ENCODE data around the gene TIAM2. TPM values are rescaled to one million over a fixed set of nuclear protein-coding genes. Genes with fewer than 3 reads are reported as not detected.

The TIAM2 gene
- total and polyA plus RNA-seq, 10 of the 15 experiments (the other 5 are each of a cell fraction or from before 2014, with no cell fraction given): 1.1 to 10.5 (median 2.3) TPM

DNA sequence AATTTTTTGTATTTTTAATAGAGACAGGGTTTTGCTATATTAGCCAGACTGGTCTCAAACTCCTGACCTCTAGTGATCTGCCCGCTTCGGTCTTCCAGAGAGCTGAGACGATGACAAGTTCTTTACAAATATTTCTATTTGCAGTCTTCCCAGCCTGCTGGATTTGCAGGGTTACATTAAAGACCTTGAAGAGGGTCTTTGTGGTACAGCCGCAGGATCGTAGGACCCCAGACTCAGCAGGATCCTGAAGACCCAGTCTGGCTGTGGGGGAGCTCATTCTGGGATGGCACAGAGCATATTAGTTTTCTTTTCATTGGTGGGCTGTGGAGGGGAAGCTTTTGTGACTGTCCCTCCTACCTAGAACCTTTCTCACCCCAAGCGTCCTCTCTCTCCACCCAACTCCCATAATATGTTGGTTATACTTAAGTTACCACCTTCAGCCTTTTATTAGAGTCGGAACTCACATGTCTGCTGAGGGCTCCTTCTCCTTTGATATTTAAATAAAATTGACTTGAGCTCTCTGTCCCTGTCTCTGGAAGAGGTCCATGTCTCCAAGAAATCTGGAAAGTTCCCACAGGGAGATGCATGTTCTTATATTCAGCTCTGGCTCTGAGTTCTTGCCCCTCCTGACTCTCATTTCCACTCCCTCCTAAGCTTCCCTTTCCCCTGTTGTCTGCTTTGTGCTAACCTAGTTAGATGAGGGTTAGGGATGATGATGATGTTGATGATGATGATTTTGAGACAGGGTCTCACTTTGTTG is 72.0 kb downstream of the TIAM2 start:
- no peaks in the 10 kb centered on the region for H3K27me3 ChIP-seq (replicated peaks in 1 of 2; ENCODE audit: control insufficient read depth in 2 of 2, insufficient read depth in 2 of 2, low read length in 1 of 2)
- 52% methylated on average over 7 of the region's 7 CpGs for WGBS (ENCODE audit: insufficient coverage, insufficient replicate concordance, low lambda C conversion rate, missing lambda C conversion rate)
- ChIA-PET SMC1A (ENCODE audit: uncharacterized antibody, unreplicated experiment) (no interaction called here), CTCF (no interaction called here), RAD21 (ENCODE audit: unreplicated experiment) (no interaction called here), POLR2A (no interaction called here)
- ATAC-seq (no peak), FAIRE-seq (no peak), DNase-seq (ENCODE audit: low read depth, low spot score) (no peak)
- H3K79me2 ChIP-seq (ENCODE audit: control insufficient read depth, insufficient read depth, low read length): no peaks in the 10 kb centered on the region
- TF ChIP-seq KAT2A (conservative IDR thresholded peaks at IDR 0.05; ENCODE audit: control insufficient read depth, low read depth, low read length) (no peak), ESRRA (IDR thresholded peaks at IDR 0.05; ENCODE audit: low read length) (no peak), PAX5 (IDR thresholded peaks at IDR 0.05; ENCODE audit: borderline replicate concordance, low read depth, low read length) (no peak)
- no peaks in the 10 kb centered on the region for H3K9me3 ChIP-seq (replicated peaks; ENCODE audit: control insufficient read depth, insufficient read depth, low read length)
- H3K4me1 ChIP-seq (ENCODE audit: control insufficient read depth, insufficient read depth, low read length): no peaks in the 10 kb centered on the region
- intact Hi-C loops (cut with micrococcal nuclease; ENCODE audit: unreplicated experiment) (no loop called here), in situ Hi-C loops (cut with MboI) (no loop called here)
- no peak overlapping the region for H2AFZ ChIP-seq (ENCODE audit: control insufficient read depth, low read depth, low read length)
- H3K27ac ChIP-seq (ENCODE audit: control insufficient read depth, insufficient read depth): no peak overlapping the region
- H3K9ac ChIP-seq (ENCODE audit: control insufficient read depth, insufficient read depth, low read length): no peak overlapping the region
- no peak overlapping the region for H3K4me2 ChIP-seq (ENCODE audit: control insufficient read depth, insufficient read depth)
- no peaks in the 10 kb centered on the region for H4K20me1 ChIP-seq (ENCODE audit: control insufficient read depth, insufficient read depth)
- H3K4me3 ChIP-seq: no peak overlapping the region
- no peaks in the 10 kb centered on the region for H3K36me3 ChIP-seq (ENCODE audit: control insufficient read depth in 2 of 2, insufficient read depth in 2 of 2, low read length in 1 of 2)
- BruUV-seq (replicated peaks): no TSS peak

DNA sequence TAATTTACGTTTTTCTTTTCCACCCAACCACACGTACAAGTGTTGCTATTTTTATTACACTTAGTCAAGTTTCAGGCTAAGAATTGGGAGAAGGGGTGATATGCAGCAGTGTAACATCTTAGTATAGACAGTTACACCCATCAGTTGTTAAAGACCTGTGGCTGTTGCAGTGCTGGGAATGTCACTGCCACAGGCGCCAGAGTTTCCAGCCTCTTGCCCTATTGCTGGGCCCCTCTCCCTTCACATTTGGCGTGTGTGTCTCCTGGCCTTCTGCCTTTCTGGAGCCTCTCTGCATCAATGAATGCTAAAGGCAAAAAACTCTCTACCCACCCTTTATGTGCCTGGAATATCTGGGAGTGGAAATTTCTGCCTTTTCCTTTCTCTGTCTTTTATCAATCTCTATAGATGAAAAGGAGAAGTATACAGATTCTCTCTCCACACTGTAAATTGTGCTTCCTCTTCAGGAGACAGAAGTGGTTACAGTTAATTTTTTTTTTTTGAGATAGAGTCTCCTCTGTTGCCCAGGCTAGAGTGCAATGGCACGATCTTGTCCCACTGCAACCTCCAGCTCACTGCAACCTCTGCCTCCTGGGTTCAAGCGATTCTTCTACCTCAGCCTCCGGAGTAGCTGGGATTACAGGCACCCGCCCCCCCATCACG is 73.0 kb downstream of the TIAM2 start:
- Histone ChIP-seq H3K27me3 (replicated peaks in 1 of 2; ENCODE audit: control insufficient read depth in 2 of 2, insufficient read depth in 2 of 2, low read length in 1 of 2) (no peaks in the 10 kb centered on the region), H3K4me3 (no peak overlapping the region), H3K27ac (ENCODE audit: control insufficient read depth, insufficient read depth) (no peak overlapping the region), H4K20me1 (ENCODE audit: control insufficient read depth, insufficient read depth) (no peaks in the 10 kb centered on the region), H3K4me1 (ENCODE audit: control insufficient read depth, insufficient read depth, low read length) (no peaks in the 10 kb centered on the region), H3K36me3 (ENCODE audit: control insufficient read depth in 2 of 2, insufficient read depth in 2 of 2, low read length in 1 of 2) (no peaks in the 10 kb centered on the region), H3K9me3 (replicated peaks; ENCODE audit: control insufficient read depth, insufficient read depth, low read length) (no peaks in the 10 kb centered on the region), H2AFZ (ENCODE audit: control insufficient read depth, low read depth, low read length) (no peak overlapping the region), H3K79me2 (ENCODE audit: control insufficient read depth, insufficient read depth, low read length) (no peaks in the 10 kb centered on the region), H3K4me2 (ENCODE audit: control insufficient read depth, insufficient read depth) (no peak overlapping the region), H3K9ac (ENCODE audit: control insufficient read depth, insufficient read depth, low read length) (no peak overlapping the region)
- ChIA-PET POLR2A (no interaction called here), RAD21 (ENCODE audit: unreplicated experiment) (no interaction called here), CTCF (no interaction called here), SMC1A (ENCODE audit: uncharacterized antibody, unreplicated experiment) (no interaction called here)
- FAIRE-seq: no peak
- no peak for ATAC-seq
- in situ Hi-C loops (cut with MboI) (no loop called here), intact Hi-C loops (cut with micrococcal nuclease; ENCODE audit: unreplicated experiment) (no loop called here)
- TF ChIP-seq SMAD5 (IDR thresholded peaks at IDR 0.05; ENCODE audit: low read depth) (no peak), MYC (IDR thresholded peaks at IDR 0.05; ENCODE audit: insufficient read depth, insufficient read length, insufficient replicate concordance, low read length, severe bottlenecking) (no peak), RBBP5 (conservative IDR thresholded peaks at IDR 0.05) (no peak), RAD51 (IDR thresholded peaks at IDR 0.05) (no peak), TAF1 (IDR thresholded peaks at IDR 0.05; ENCODE audit: borderline replicate concordance, low read depth, low read length) (no peak), SRF (IDR thresholded peaks at IDR 0.05; ENCODE audit: low read depth in 2 of 2, low read length in 2 of 2) (no peak)
- TF ChIP-seq, protein P1, sequence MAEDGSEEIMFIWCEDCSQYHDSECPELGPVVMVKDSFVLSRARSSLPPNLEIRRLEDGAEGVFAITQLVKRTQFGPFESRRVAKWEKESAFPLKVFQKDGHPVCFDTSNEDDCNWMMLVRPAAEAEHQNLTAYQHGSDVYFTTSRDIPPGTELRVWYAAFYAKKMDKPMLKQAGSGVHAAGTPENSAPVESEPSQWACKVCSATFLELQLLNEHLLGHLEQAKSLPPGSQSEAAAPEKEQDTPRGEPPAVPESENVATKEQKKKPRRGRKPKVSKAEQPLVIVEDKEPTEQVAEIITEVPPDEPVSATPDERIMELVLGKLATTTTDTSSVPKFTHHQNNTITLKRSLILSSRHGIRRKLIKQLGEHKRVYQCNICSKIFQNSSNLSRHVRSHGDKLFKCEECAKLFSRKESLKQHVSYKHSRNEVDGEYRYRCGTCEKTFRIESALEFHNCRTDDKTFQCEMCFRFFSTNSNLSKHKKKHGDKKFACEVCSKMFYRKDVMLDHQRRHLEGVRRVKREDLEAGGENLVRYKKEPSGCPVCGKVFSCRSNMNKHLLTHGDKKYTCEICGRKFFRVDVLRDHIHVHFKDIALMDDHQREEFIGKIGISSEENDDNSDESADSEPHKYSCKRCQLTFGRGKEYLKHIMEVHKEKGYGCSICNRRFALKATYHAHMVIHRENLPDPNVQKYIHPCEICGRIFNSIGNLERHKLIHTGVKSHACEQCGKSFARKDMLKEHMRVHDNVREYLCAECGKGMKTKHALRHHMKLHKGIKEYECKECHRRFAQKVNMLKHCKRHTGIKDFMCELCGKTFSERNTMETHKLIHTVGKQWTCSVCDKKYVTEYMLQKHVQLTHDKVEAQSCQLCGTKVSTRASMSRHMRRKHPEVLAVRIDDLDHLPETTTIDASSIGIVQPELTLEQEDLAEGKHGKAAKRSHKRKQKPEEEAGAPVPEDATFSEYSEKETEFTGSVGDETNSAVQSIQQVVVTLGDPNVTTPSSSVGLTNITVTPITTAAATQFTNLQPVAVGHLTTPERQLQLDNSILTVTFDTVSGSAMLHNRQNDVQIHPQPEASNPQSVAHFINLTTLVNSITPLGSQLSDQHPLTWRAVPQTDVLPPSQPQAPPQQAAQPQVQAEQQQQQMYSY (CRISPR knock-in tag; IDR thresholded peaks at IDR 0.05): no peak
- DNase-seq (ENCODE audit: low read depth, low spot score): no peak
- no TSS peak for BruUV-seq (replicated peaks)
- WGBS (ENCODE audit: insufficient coverage, insufficient replicate concordance, low lambda C conversion rate, missing lambda C conversion rate): 45% methylated on average over 9 of the region's 9 CpGs

Data from GM12878 (cell line).